ENCODE results near the gene OR6M1. TPM values are rescaled to one million over a fixed set of nuclear protein-coding genes. Genes with fewer than 3 reads are reported as not detected.

OR6M1 gene
- total RNA-seq, 1 donor from 2014 or later: not detected

DNA sequence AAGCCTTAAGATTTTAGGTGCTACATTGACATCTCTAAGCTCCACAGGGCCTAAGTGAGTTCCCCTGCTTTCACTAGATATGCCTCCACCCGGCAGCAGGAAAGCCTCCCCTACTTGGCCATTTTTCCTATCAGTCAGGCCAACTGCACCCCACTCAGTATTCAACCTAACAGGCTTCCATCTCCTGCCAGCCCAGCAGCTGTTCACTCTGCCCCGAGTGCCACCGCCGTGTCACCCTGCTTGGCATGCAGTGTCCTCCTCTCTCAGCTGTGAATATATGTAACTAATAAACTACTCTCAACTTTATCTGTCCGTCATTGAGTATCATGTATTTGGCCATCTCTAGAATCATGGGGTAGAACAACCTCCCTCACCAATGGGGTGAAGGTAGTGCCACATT lies 9.0 kb upstream of the OR6M1 start:
- H3K4me2 ChIP-seq (ENCODE audit: low read length): no peak overlapping the region
- no peaks in the 10 kb centered on the region for H3K4me1 Mint-ChIP-seq (ENCODE audit: low read depth, unreplicated experiment)
- H3K4me3 ChIP-seq (ENCODE audit: insufficient read depth, low read depth, low read length): no peak overlapping the region
- no peak overlapping the region for H3K4me3 Mint-ChIP-seq (ENCODE audit: unreplicated experiment)
- no peaks in the 10 kb centered on the region for H3K9me3 Mint-ChIP-seq (ENCODE audit: unreplicated experiment)
- H3K4me1 ChIP-seq (ENCODE audit: insufficient read depth, low read length): no peaks in the 10 kb centered on the region
- H3K27ac ChIP-seq (ENCODE audit: low read depth, low read length): no peak overlapping the region
- H4K20me1 ChIP-seq (ENCODE audit: insufficient read depth, low read length): no peaks in the 10 kb centered on the region
- FAIRE-seq (no peak), DNase-seq (ENCODE audit: low read depth) (no peak)
- H3K9me3 ChIP-seq (ENCODE audit: insufficient read depth, low read depth, low read length): no peaks in the 10 kb centered on the region
- no peaks in the 10 kb centered on the region for H3K79me2 ChIP-seq (ENCODE audit: insufficient read depth, low read length)
- H3K27me3 Mint-ChIP-seq (ENCODE audit: low read depth, unreplicated experiment): no peaks in the 10 kb centered on the region
- no peaks in the 10 kb centered on the region for H3K27me3 ChIP-seq (ENCODE audit: insufficient read depth, low read length)
- TF ChIP-seq EZH2 (IDR thresholded peaks at IDR 0.05; ENCODE audit: insufficient read depth, low read length): no peak
- TF ChIP-seq, protein P1, sequence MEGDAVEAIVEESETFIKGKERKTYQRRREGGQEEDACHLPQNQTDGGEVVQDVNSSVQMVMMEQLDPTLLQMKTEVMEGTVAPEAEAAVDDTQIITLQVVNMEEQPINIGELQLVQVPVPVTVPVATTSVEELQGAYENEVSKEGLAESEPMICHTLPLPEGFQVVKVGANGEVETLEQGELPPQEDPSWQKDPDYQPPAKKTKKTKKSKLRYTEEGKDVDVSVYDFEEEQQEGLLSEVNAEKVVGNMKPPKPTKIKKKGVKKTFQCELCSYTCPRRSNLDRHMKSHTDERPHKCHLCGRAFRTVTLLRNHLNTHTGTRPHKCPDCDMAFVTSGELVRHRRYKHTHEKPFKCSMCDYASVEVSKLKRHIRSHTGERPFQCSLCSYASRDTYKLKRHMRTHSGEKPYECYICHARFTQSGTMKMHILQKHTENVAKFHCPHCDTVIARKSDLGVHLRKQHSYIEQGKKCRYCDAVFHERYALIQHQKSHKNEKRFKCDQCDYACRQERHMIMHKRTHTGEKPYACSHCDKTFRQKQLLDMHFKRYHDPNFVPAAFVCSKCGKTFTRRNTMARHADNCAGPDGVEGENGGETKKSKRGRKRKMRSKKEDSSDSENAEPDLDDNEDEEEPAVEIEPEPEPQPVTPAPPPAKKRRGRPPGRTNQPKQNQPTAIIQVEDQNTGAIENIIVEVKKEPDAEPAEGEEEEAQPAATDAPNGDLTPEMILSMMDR (IDR thresholded peaks at IDR 0.05; ENCODE audit: insufficient read depth, low read depth, low read length): no peak
- no peaks in the 10 kb centered on the region for H3K36me3 Mint-ChIP-seq (ENCODE audit: low read depth, unreplicated experiment)
- H3K9ac ChIP-seq (ENCODE audit: low read length): no peak overlapping the region
- no peaks in the 10 kb centered on the region for H3K36me3 ChIP-seq (ENCODE audit: insufficient read depth, low read length)
- H2AFZ ChIP-seq (ENCODE audit: low read depth, low read length): no peak overlapping the region
- no peak overlapping the region for H3K27ac Mint-ChIP-seq (ENCODE audit: unreplicated experiment)

DNA sequence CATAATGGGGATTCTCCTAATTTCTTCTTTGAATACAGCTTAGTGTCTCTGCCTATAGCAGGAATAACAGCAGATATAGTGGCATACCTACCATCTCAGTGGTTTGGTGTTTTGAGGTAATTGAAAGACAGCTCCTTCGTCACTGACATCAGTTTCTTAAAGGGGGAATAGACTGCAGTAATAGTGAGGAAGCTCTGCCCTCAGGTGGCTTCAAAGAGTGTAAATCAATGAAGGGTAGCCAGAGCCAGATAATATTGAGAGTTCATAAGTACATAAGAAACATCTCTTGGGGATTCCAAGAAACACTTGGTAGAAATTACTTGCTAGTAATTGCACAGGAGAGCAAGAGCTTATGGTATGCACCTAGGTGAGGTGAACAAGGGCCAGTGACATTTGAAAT lies 4.4 kb downstream of the OR6M1 start:
- no peak for DNase-seq (ENCODE audit: low read depth)
- Histone ChIP-seq H3K9ac (ENCODE audit: low read length) (no peak overlapping the region), H3K27me3 (ENCODE audit: insufficient read depth, low read length) (no peaks in the 10 kb centered on the region), H4K20me1 (ENCODE audit: insufficient read depth, low read length) (no peaks in the 10 kb centered on the region), H3K4me2 (ENCODE audit: low read length) (no peak overlapping the region), H3K4me3 (ENCODE audit: insufficient read depth, low read depth, low read length) (no peak overlapping the region), H3K9me3 (ENCODE audit: insufficient read depth, low read depth, low read length) (no peaks in the 10 kb centered on the region), H3K27ac (ENCODE audit: low read depth, low read length) (no peak overlapping the region), H2AFZ (ENCODE audit: low read depth, low read length) (no peak overlapping the region), H3K4me1 (ENCODE audit: insufficient read depth, low read length) (no peaks in the 10 kb centered on the region), H3K36me3 (ENCODE audit: insufficient read depth, low read length) (no peaks in the 10 kb centered on the region), H3K79me2 (ENCODE audit: insufficient read depth, low read length) (no peaks in the 10 kb centered on the region)
- peaks cover 5% of the 10 kb centered on the region for H3K4me1 Mint-ChIP-seq (ENCODE audit: low read depth, unreplicated experiment)
- H3K36me3 Mint-ChIP-seq (ENCODE audit: low read depth, unreplicated experiment): no peaks in the 10 kb centered on the region
- H3K27ac Mint-ChIP-seq (ENCODE audit: unreplicated experiment): no peak overlapping the region
- TF ChIP-seq, protein P1 (IDR thresholded peaks at IDR 0.05; ENCODE audit: insufficient read depth, low read depth, low read length): no peak
- TF ChIP-seq EZH2 (IDR thresholded peaks at IDR 0.05; ENCODE audit: insufficient read depth, low read length): no peak
- no peak overlapping the region for H3K4me3 Mint-ChIP-seq (ENCODE audit: unreplicated experiment)
- no peak for FAIRE-seq
- H3K9me3 Mint-ChIP-seq (ENCODE audit: unreplicated experiment): no peaks in the 10 kb centered on the region
- H3K27me3 Mint-ChIP-seq (ENCODE audit: low read depth, unreplicated experiment): no peaks in the 10 kb centered on the region

GRCh38 chr11:123800036-123800435 lies 6.1 kb downstream of the OR6M1 start:
- H3K27me3 ChIP-seq (ENCODE audit: insufficient read depth, low read length): no peaks in the 10 kb centered on the region
- no peak overlapping the region for H2AFZ ChIP-seq (ENCODE audit: low read depth, low read length)
- no peak overlapping the region for H3K4me2 ChIP-seq (ENCODE audit: low read length)
- Mint-ChIP-seq H3K9me3 (ENCODE audit: unreplicated experiment) (peaks cover 3% of the 10 kb centered on the region), H3K4me3 (ENCODE audit: unreplicated experiment) (no peak overlapping the region), H3K4me1 (ENCODE audit: low read depth, unreplicated experiment) (no peaks in the 10 kb centered on the region), H3K27ac (ENCODE audit: unreplicated experiment) (no peak overlapping the region), H3K36me3 (ENCODE audit: low read depth, unreplicated experiment) (no peaks in the 10 kb centered on the region), H3K27me3 (ENCODE audit: low read depth, unreplicated experiment) (no peaks in the 10 kb centered on the region)
- no peak overlapping the region for H3K27ac ChIP-seq (ENCODE audit: low read depth, low read length)
- FAIRE-seq: no peak
- H3K4me1 ChIP-seq (ENCODE audit: insufficient read depth, low read length): no peaks in the 10 kb centered on the region
- H3K9me3 ChIP-seq (ENCODE audit: insufficient read depth, low read depth, low read length): no peaks in the 10 kb centered on the region
- no peaks in the 10 kb centered on the region for H4K20me1 ChIP-seq (ENCODE audit: insufficient read depth, low read length)
- H3K4me3 ChIP-seq (ENCODE audit: insufficient read depth, low read depth, low read length): no peak overlapping the region
- no peak overlapping the region for H3K9ac ChIP-seq (ENCODE audit: low read length)
- DNase-seq (ENCODE audit: low read depth): no peak
- no peaks in the 10 kb centered on the region for H3K36me3 ChIP-seq (ENCODE audit: insufficient read depth, low read length)
- no peaks in the 10 kb centered on the region for H3K79me2 ChIP-seq (ENCODE audit: insufficient read depth, low read length)
- TF ChIP-seq EZH2 (IDR thresholded peaks at IDR 0.05; ENCODE audit: insufficient read depth, low read length): no peak
- TF ChIP-seq, protein P1 (IDR thresholded peaks at IDR 0.05; ENCODE audit: insufficient read depth, low read depth, low read length): no peak

All from astrocyte (in vitro differentiated cells and primary cell).